Measurements from ENCODE around the gene C4BPA.

C4BPA gene

GRCh38 chr1:207139616-207140015 lies 35.6 kb downstream of the C4BPA start:
- H3K27ac ChIP-seq, result no peak overlapping the region
- TF ChIP-seq CTCF (conservative IDR thresholded peaks at IDR 0.05; ENCODE audit: low read depth), result no peak
- CTCF ChIA-PET, result no interaction called here
- POLR2A ChIA-PET (ENCODE audit: low non-redundant PET), result no interaction called here
- DNase-seq (ENCODE audit: low spot score), result no peak

GRCh38 chr1:207140536-207140935 lies 36.5 kb downstream of the C4BPA start:
- TF ChIP-seq CTCF (conservative IDR thresholded peaks at IDR 0.05; ENCODE audit: low read depth), result no peak
- CTCF ChIA-PET, result no interaction called here
- peak; percentile 8 for DNase-seq (ENCODE audit: low spot score)
- POLR2A ChIA-PET (ENCODE audit: low non-redundant PET), result no interaction called here
- no peak overlapping the region for H3K27ac ChIP-seq

- DNase-seq (ENCODE audit: low spot score), result no peak
- ChIA-PET CTCF (no interaction called here), POLR2A (ENCODE audit: low non-redundant PET) (no interaction called here)
- no peak overlapping the region for H3K27ac ChIP-seq
- TF ChIP-seq CTCF (conservative IDR thresholded peaks at IDR 0.05; ENCODE audit: low read depth), result no peak
Measured at GRCh38 chr1:207145401-207146058, 41.5 kb downstream of the C4BPA start.

GRCh38 chr1:207151920-207152319 lies 47.9 kb downstream of the C4BPA start:
- no peak for TF ChIP-seq CTCF (conservative IDR thresholded peaks at IDR 0.05; ENCODE audit: low read depth)
- CTCF ChIA-PET, result no interaction called here
- no peak overlapping the region for H3K27ac ChIP-seq
- DNase-seq (ENCODE audit: low spot score), result no peak
- POLR2A ChIA-PET (ENCODE audit: low non-redundant PET), result no interaction called here

- no peak for TF ChIP-seq CTCF (conservative IDR thresholded peaks at IDR 0.05; ENCODE audit: low read depth)
- DNase-seq (ENCODE audit: low spot score), result no peak
- H3K27ac ChIP-seq, result no peak overlapping the region
- CTCF ChIA-PET, result no interaction called here
- POLR2A ChIA-PET (ENCODE audit: low non-redundant PET), result no interaction called here
Measured at GRCh38 chr1:207152792-207153468, 48.9 kb downstream of the C4BPA start.

GRCh38 chr1:207155028-207155427 lies 51.0 kb downstream of the C4BPA start:
- no peak for DNase-seq (ENCODE audit: low spot score)
- ChIA-PET CTCF (interaction anchor here (0.7 kb wide), 1 partner anchor 118 kb away, joined by 4 read pairs; no protein-coding TSS in a partner anchor), POLR2A (ENCODE audit: low non-redundant PET) (no interaction called here)
- no peak overlapping the region for H3K27ac ChIP-seq
- no peak for TF ChIP-seq CTCF (conservative IDR thresholded peaks at IDR 0.05; ENCODE audit: low read depth)

Data from RWPE1 (cell line).